Measurements from ENCODE around the gene LAMC2.

Gene LAMC2

DNA sequence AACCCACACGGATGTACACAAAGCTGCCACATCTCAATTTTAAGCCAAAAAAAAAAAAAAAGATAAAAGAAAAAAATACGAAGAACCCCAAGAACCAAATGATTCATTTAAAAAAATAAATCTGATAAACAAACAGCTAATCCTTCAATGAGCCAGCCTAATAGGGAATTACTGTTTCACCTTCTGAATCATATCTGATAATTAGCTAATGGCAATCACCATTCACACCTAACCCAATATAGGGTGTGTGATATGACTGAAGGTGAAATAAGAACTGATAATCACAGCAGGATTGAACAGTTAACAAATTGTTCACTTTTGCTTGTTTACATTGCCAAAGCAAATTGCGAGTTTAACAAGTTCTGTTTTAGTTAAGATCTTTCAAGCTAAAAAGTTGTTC lies 61.4 kb downstream of the LAMC2 start:
- no peaks in the 10 kb centered on the region for H3K4me1 ChIP-seq (ENCODE audit: control insufficient read depth in 1 of 2, insufficient read depth in 2 of 2, low read length in 2 of 2)
- no peaks in the 10 kb centered on the region for H3K36me3 ChIP-seq (ENCODE audit: control insufficient read depth in 1 of 2, insufficient read depth in 2 of 2, low read length in 2 of 2)
- peaks cover 0 to 3% of the 10 kb centered on the region in 2 donors for H3K9me3 ChIP-seq (ENCODE audit: control insufficient read depth in 1 of 2, low read length in 2 of 2)
- no peak overlapping the region for H3K4me3 ChIP-seq (ENCODE audit: low read depth in 1 of 2, low read length in 2 of 2)
- no peaks in the 10 kb centered on the region for H3K27me3 ChIP-seq (ENCODE audit: low read depth, low read length)
- no peak overlapping the region for H3K27ac ChIP-seq (ENCODE audit: low read length)

DNA sequence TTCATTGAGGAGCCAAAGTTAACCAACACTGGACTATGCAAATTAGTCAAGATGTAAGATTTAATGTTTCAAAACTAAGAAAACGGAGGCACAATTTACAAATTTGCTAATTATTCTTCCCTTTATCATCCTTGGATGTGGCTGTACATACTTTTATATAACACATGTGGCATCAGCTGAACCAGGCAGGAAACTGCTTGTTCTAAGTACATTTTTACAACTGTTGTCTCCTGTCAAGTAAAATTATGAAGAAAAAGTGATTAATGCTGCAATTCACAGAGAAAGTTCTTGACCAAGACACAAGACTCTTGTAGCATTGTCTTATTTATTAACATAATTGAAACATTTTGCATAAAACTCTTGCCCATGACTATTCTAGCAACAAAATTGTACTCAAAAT lies 61.9 kb downstream of the LAMC2 start:
- peaks cover 0 to 3% of the 10 kb centered on the region in 2 donors for H3K9me3 ChIP-seq (ENCODE audit: control insufficient read depth in 1 of 2, low read length in 2 of 2)
- H3K27me3 ChIP-seq (ENCODE audit: low read depth, low read length): no peaks in the 10 kb centered on the region
- no peak overlapping the region for H3K27ac ChIP-seq (ENCODE audit: low read length)
- no peaks in the 10 kb centered on the region for H3K36me3 ChIP-seq (ENCODE audit: control insufficient read depth in 1 of 2, insufficient read depth in 2 of 2, low read length in 2 of 2)
- no peaks in the 10 kb centered on the region for H3K4me1 ChIP-seq (ENCODE audit: control insufficient read depth in 1 of 2, insufficient read depth in 2 of 2, low read length in 2 of 2)
- no peak overlapping the region for H3K4me3 ChIP-seq (ENCODE audit: low read depth in 1 of 2, low read length in 2 of 2)

DNA sequence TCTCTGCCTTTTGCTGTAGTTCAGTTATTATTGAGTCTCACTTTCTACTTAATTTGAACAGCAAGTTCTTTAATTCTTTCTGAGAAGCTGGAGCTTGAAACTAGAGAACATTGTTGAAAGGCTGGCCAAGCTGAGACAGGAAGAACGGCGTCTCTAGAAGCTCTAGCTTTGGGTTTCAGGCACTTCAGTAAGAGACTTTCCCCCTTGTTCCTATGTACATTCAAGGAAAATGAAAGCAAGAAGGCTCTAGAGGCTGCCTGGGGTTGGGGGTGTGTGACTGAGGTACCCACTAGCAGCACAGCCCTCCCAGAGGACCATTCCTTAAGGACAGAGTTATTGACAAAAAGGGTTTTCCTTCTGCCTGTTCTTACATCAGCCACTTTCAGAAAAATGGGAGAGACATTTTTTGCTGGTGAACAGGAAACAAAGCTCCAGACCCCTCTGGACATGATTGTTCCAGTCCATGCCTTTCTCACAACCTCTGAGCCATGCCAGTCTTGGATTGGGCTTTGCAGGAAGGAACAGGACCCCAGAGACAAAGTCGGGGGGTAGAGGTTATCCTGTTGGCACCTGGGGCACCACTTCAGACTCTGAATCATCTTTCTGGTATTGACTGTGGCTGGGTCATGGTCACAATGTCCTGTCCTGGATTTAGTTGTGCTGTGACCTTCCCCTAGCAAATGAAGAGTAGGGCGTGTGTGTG lies 63.1 kb downstream of the LAMC2 start:
- H3K27ac ChIP-seq (ENCODE audit: low read length): no peak overlapping the region
- H3K9me3 ChIP-seq (ENCODE audit: control insufficient read depth in 1 of 2, low read length in 2 of 2): peaks cover 0 to 6% of the 10 kb centered on the region in 2 donors
- H3K4me1 ChIP-seq (ENCODE audit: control insufficient read depth in 1 of 2, insufficient read depth in 2 of 2, low read length in 2 of 2): no peaks in the 10 kb centered on the region
- no peaks in the 10 kb centered on the region for H3K27me3 ChIP-seq (ENCODE audit: low read depth, low read length)
- H3K36me3 ChIP-seq (ENCODE audit: control insufficient read depth in 1 of 2, insufficient read depth in 2 of 2, low read length in 2 of 2): no peaks in the 10 kb centered on the region
- H3K4me3 ChIP-seq (ENCODE audit: low read depth in 1 of 2, low read length in 2 of 2): no peak overlapping the region

DNA sequence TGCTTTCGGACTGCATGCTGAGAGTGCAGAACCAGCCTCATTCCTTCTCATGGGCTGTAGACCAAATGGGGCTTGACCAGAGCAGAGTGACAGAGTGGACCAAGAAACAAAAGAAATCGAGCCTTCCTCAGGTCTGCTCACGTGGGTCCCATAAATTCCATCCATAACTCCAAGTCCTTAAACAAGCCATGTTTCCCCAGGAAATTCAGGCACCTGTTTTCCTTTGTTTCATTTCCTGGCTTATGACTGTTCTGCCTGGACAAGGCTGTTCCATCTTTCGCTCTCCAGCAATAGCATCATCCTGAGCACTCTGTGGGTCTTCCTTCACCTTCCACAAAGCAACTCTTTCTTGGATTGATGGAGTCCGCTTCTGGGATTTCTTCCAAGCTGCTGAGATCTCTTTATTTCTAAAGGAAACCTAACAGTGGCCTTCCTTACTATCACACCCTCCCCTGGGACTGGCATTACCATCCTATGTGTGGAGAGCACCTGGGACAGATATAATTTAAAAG lies 63.9 kb downstream of the LAMC2 start:
- Histone ChIP-seq H3K36me3 (ENCODE audit: control insufficient read depth in 1 of 2, insufficient read depth in 2 of 2, low read length in 2 of 2) (no peaks in the 10 kb centered on the region), H3K27ac (ENCODE audit: low read length) (no peak overlapping the region), H3K4me3 (ENCODE audit: low read depth in 1 of 2, low read length in 2 of 2) (no peak overlapping the region), H3K9me3 (ENCODE audit: control insufficient read depth in 1 of 2, low read length in 2 of 2) (peaks cover 0 to 11% of the 10 kb centered on the region in 2 donors), H3K4me1 (ENCODE audit: control insufficient read depth in 1 of 2, insufficient read depth in 2 of 2, low read length in 2 of 2) (no peaks in the 10 kb centered on the region), H3K27me3 (ENCODE audit: low read depth, low read length) (no peaks in the 10 kb centered on the region)

DNA sequence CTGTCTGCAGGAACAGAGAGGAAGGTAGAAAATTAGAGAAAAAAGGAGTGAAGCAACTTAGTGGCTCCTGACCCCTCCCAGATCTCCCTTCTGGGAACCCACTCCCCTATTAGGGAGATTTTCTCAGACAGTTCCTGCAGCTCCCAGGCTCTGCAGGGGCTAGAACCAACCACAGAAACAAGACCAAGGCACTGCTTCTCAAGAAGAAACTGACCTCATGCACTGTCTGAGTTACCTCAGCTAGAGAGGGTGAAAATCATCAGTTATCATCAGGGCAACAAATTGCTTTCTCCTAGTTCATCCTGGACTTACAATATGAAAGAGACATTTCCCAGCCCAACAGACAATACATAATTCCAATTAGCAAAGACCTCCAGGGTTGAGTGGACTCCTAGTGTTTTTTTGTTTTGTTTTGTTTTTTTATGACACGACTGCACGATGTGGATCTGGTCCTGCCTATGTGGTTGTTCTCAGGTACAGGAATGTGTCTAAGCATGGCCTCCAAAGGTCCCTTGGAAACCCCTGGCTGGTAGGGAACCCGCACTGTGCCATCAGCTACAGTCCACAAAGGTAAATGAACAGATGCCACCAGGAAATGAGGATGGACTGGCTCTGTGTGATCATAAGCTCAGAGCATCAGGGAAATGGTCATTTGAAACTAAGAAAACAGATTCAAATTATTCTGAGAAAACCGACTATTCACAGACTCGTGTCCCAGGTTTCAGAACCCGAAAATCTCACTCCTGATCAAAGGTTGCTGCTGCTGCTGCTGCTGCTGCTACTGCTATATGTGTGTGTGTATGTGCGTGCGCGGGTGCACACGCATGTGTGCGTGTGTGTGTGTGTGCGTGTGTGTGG lies 65.3 kb downstream of the LAMC2 start:
- H3K27me3 ChIP-seq (ENCODE audit: low read depth, low read length): no peaks in the 10 kb centered on the region
- H3K36me3 ChIP-seq (ENCODE audit: control insufficient read depth in 1 of 2, insufficient read depth in 2 of 2, low read length in 2 of 2): no peaks in the 10 kb centered on the region
- H3K4me3 ChIP-seq (ENCODE audit: low read depth in 1 of 2, low read length in 2 of 2): no peak overlapping the region
- H3K27ac ChIP-seq (ENCODE audit: low read length): no peak overlapping the region
- H3K9me3 ChIP-seq (ENCODE audit: control insufficient read depth in 1 of 2, low read length in 2 of 2): peaks cover 0 to 14% of the 10 kb centered on the region in 2 donors
- no peaks in the 10 kb centered on the region for H3K4me1 ChIP-seq (ENCODE audit: control insufficient read depth in 1 of 2, insufficient read depth in 2 of 2, low read length in 2 of 2)

DNA sequence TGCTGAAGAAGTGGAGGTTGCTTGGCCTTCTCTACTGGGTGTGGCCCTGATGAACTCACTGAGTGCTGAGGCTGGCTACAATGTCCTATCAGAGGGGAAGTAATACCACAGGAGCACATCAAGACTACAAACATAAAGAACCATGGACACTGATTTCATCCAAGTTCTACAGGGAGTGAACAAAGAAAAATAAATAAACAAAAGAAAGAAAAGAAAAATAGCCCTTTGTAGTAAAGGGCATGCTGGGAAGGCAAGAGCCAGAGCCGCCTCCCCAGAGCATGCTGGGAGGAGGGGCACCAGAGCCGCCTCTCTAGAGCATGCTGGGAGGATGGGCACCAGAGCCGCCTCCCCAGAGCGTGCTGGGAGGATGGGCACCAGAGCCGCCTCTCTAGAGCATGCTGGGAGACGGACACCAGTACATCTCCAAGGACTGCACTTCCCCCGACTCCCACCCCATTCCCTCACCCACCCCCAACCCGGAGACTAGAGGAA lies 65.9 kb downstream of the LAMC2 start:
- Histone ChIP-seq H3K9me3 (ENCODE audit: control insufficient read depth in 1 of 2, low read length in 2 of 2) (peaks cover 0 to 14% of the 10 kb centered on the region in 2 donors), H3K4me1 (ENCODE audit: control insufficient read depth in 1 of 2, insufficient read depth in 2 of 2, low read length in 2 of 2) (no peaks in the 10 kb centered on the region), H3K27me3 (ENCODE audit: low read depth, low read length) (no peaks in the 10 kb centered on the region), H3K27ac (ENCODE audit: low read length) (no peak overlapping the region), H3K36me3 (ENCODE audit: control insufficient read depth in 1 of 2, insufficient read depth in 2 of 2, low read length in 2 of 2) (no peaks in the 10 kb centered on the region), H3K4me3 (ENCODE audit: low read depth in 1 of 2, low read length in 2 of 2) (no peak overlapping the region)

DNA sequence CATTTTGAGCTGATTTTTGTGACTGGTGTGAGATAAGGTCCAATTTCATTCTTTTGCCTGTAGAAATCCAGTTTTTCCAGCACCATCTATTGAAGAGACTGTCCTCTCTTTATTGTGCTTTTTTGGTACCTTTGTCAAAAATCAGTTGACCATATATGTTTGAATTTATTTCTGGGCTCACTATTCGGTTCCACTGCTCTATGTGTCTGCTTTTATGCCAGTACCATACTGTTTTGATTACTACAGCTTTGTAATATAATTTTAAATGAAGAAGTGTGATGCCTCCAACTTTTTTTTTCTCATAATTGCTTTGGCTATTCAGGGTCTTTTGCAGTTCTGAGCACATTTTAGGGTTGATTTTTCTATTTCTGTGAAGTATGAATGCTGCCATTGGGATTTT lies 69.0 kb downstream of the LAMC2 start:
- Histone ChIP-seq H3K27ac (ENCODE audit: low read length) (no peak overlapping the region), H3K4me1 (ENCODE audit: control insufficient read depth in 1 of 2, insufficient read depth in 2 of 2, low read length in 2 of 2) (no peaks in the 10 kb centered on the region), H3K9me3 (ENCODE audit: control insufficient read depth in 1 of 2, low read length in 2 of 2) (peaks cover 0 to 13% of the 10 kb centered on the region in 2 donors), H3K27me3 (ENCODE audit: low read depth, low read length) (no peaks in the 10 kb centered on the region), H3K4me3 (ENCODE audit: low read depth in 1 of 2, low read length in 2 of 2) (no peak overlapping the region), H3K36me3 (ENCODE audit: control insufficient read depth in 1 of 2, insufficient read depth in 2 of 2, low read length in 2 of 2) (no peaks in the 10 kb centered on the region)

DNA sequence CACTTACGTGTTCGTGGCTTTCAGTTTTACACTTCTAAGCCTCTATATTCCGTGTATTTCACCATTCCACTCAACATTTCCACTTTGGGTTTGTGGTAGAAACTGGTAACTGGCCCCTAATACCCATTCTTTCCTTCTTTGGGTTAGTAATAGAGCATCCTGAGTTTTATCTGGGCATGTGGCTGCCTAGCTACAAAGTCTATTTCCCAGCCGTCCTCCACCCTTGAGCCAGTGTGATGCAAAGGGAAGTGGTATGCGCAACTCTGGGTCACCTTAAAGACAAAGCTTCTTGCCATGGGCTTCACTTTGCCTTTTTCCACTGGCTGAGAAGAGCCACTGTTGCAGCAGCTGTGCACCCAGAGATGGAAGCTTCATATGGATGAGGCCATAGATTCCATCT lies 73.9 kb downstream of the LAMC2 start:
- Histone ChIP-seq H3K27ac (ENCODE audit: low read length) (no peak overlapping the region), H3K4me1 (ENCODE audit: control insufficient read depth in 1 of 2, insufficient read depth in 2 of 2, low read length in 2 of 2) (no peaks in the 10 kb centered on the region), H3K9me3 (ENCODE audit: control insufficient read depth in 1 of 2, low read length in 2 of 2) (peaks cover 0 to 4% of the 10 kb centered on the region in 2 donors), H3K36me3 (ENCODE audit: control insufficient read depth in 1 of 2, insufficient read depth in 2 of 2, low read length in 2 of 2) (no peaks in the 10 kb centered on the region), H3K4me3 (ENCODE audit: low read depth in 1 of 2, low read length in 2 of 2) (no peak overlapping the region), H3K27me3 (ENCODE audit: low read depth, low read length) (no peaks in the 10 kb centered on the region)

DNA sequence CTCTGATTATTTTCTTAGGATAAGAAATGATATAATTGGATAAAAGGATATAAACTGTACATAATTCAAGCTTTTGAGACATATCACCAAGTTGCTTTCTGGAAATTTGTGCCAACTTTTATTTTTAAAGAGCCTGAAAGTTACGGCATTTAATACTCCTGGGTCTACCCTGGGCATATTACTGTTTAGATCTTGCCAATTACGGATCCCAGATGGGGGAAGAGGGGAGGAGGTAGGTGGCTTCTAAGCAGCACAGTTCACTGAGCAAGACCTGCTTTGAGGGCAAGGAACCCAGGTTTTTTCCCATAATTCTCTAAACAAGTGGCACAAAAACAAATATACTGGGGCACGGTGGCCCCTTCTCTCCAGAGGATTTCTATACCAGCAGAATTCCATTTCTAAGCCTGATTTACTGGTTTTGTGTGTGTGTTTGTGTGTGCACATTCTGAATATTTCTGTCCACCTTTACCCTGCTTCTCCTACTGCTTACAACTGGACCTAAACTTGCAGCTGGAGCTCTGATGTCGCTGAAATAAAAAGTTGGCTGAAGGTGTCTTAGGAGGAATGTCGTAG lies 76.7 kb downstream of the LAMC2 start:
- Histone ChIP-seq H3K36me3 (ENCODE audit: control insufficient read depth in 1 of 2, insufficient read depth in 2 of 2, low read length in 2 of 2) (no peaks in the 10 kb centered on the region), H3K4me1 (ENCODE audit: control insufficient read depth in 1 of 2, insufficient read depth in 2 of 2, low read length in 2 of 2) (no peaks in the 10 kb centered on the region), H3K27me3 (ENCODE audit: low read depth, low read length) (no peaks in the 10 kb centered on the region), H3K4me3 (ENCODE audit: low read depth in 1 of 2, low read length in 2 of 2) (no peak overlapping the region), H3K9me3 (ENCODE audit: control insufficient read depth in 1 of 2, low read length in 2 of 2) (no peaks in the 10 kb centered on the region), H3K27ac (ENCODE audit: low read length) (no peak overlapping the region)

DNA sequence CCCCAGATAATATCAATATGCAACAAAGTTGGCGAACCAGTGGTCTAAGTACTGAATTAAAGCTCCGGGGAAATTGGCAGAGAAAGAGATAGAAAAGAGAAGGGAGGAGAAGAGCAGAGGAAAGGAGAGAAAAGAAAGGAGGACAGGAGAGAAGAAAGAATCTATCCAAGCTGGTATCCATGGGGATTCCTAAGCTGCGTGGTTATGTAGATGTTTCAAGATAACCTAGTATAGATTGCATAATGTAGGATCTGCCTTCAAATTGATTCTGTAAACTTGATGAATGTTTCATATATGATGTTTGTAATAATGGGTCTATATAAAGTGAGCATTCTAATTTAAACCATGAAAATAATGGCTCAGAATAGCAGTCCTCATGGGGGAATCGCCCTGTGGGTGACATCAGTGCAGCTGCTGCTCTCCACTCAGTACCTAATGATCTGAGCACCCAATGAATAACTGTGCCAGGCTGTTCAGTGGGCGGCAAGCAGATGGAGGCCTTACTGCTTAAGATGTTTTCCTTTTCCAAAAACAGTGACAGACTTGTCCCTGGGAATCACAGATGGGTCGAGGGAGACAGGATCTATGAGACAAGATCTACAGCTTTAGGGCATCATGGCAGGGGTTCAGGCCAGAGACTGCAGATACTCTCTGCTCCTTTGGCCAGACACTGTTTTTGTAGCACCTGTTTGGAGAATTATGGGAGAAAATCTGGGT lies 78.0 kb downstream of the LAMC2 start:
- Histone ChIP-seq H3K4me1 (ENCODE audit: control insufficient read depth in 1 of 2, insufficient read depth in 2 of 2, low read length in 2 of 2) (no peaks in the 10 kb centered on the region), H3K36me3 (ENCODE audit: control insufficient read depth in 1 of 2, insufficient read depth in 2 of 2, low read length in 2 of 2) (no peaks in the 10 kb centered on the region), H3K27ac (ENCODE audit: low read length) (no peak overlapping the region), H3K9me3 (ENCODE audit: control insufficient read depth in 1 of 2, low read length in 2 of 2) (no peaks in the 10 kb centered on the region), H3K27me3 (ENCODE audit: low read depth, low read length) (no peaks in the 10 kb centered on the region), H3K4me3 (ENCODE audit: low read depth in 1 of 2, low read length in 2 of 2) (no peak overlapping the region)

Data from muscle layer of duodenum (tissue), 2 donors.